H1 (cell line): ENCODE results near the gene HBS1L. TPM values are rescaled to one million over a fixed set of nuclear protein-coding genes. Genes with fewer than 3 reads are reported as not detected.
"Not testable (repeated sequence)": the region's sequence is repeated elsewhere in the genome, so short reads cannot be mapped to it uniquely, and the experiment has no call there.

Experiments
- CTCF ChIA-PET: fragments of 300-600 bp; sonication (Branson Sonifier 250); formaldehyde crosslinking; loops from one replicate; lab custom pipeline; 2021; ENCODE audit not compliant: partially characterized antibody; lab: Charles Lee
- POLR2A ChIA-PET: fragments of 300-600 bp; sonication (Branson Sonifier 250); formaldehyde crosslinking; loops from one replicate; lab custom pipeline; 2021; ENCODE audit warnings: inconsistent platforms; ENCODE audit not compliant: partially characterized antibody; lab: Charles Lee
- DNase-seq, 2 experiments: peaks; one replicate each; pipeline versions ENCODE4 v3.0.0 to v3.0.0-alpha.2; 2010 to 2022; ENCODE audit warnings: low spot score in 2 of 2, low read depth in 1 of 2, mixed read lengths in 1 of 2
- FAIRE-seq: peaks from 2 replicates; lab custom pipeline; 2011; peaks lifted over from hg19 to GRCh38; lab: Jason Lieb, UNC
- H2AFZ ChIP-seq: 2 replicates; pipeline ENCODE4 v1.8.1; 2012; ENCODE audit warnings: low read length, inconsistent platforms
- H2AK5ac ChIP-seq: 2 replicates; pipeline ENCODE4 v1.6.1; 2013; ENCODE audit warnings: low read depth, low read length
- H2BK120ac ChIP-seq: replicated peaks from 2 replicates; pipeline ENCODE3; 2013; ENCODE audit warnings: low read depth, low read length, inconsistent platforms
- H2BK12ac ChIP-seq: 2 replicates; pipeline ENCODE4 v1.6.1; 2013; ENCODE audit warnings: low read depth, low read length
- H2BK15ac ChIP-seq: 2 replicates; pipeline ENCODE4 v1.6.1; 2013; ENCODE audit warnings: low read length
- H2BK20ac ChIP-seq: 2 replicates; pipeline ENCODE4 v1.6.1; 2013; ENCODE audit warnings: low read length
- H2BK5ac ChIP-seq: 2 replicates; pipeline ENCODE4 v1.6.1; 2013; ENCODE audit warnings: low read depth, low read length
- H3K14ac ChIP-seq: 2 replicates; pipeline ENCODE4 v1.6.1; 2013; ENCODE audit warnings: inconsistent platforms; ENCODE audit not compliant: insufficient read length
- H3K18ac ChIP-seq: 2 replicates; pipeline ENCODE4 v1.6.1; 2013; ENCODE audit warnings: low read length; ENCODE audit errors: extremely low read depth
- H3K23ac ChIP-seq: 2 replicates; pipeline ENCODE4 v1.6.1; 2013; ENCODE audit warnings: inconsistent platforms; ENCODE audit not compliant: insufficient read length
- H3K23me2 ChIP-seq: 2 replicates; pipeline ENCODE4 v1.6.1; 2013; ENCODE audit warnings: low read depth, low read length
- H3K27ac ChIP-seq: 2 replicates; pipeline ENCODE4 v1.6.1; 2011; ENCODE audit warnings: low read depth, low read length, inconsistent platforms
- H3K27me3 ChIP-seq, 4 experiments: replicated peaks in 1 of 4; 1 replicate in 1 of 4; 2 replicates in 3 of 4; pipeline versions ENCODE4 v1.6.1 to v1.8.1; 2011 to 2013; ENCODE audit warnings: low read length in 3 of 4, mild to moderate bottlenecking in 3 of 4, inconsistent platforms in 2 of 4, mixed read lengths in 2 of 4, moderate library complexity in 1 of 4; ENCODE audit not compliant: control insufficient read depth in 3 of 4, insufficient read depth in 3 of 4; ENCODE audit errors: extremely low read depth in 1 of 4
- H3K36me3 ChIP-seq, 4 experiments: 2 replicates each; pipeline versions ENCODE4 v1.6.1 to v1.8.1; 2011 to 2013; ENCODE audit warnings: mild to moderate bottlenecking in 4 of 4, low read length in 3 of 4, moderate library complexity in 2 of 4, control low read depth in 1 of 4, inconsistent platforms in 1 of 4; ENCODE audit not compliant: insufficient read depth in 4 of 4, control insufficient read depth in 2 of 4
- H3K4ac ChIP-seq: replicated peaks from 2 replicates; pipeline ENCODE3; 2013; ENCODE audit warnings: low read length, low read depth, mixed read lengths, inconsistent platforms; ENCODE audit not compliant: insufficient read length
- H3K4me1 ChIP-seq, 4 experiments: replicated peaks in 1 of 4; 1 replicate in 1 of 4; 2 replicates in 3 of 4; pipeline versions ENCODE4 v1.6.1 to v1.8.1; 2011 to 2013; ENCODE audit warnings: low read length in 3 of 4, inconsistent platforms in 2 of 4, mixed read lengths in 1 of 4; ENCODE audit not compliant: insufficient read depth in 4 of 4, control insufficient read depth in 3 of 4
- H3K4me2 ChIP-seq, 2 experiments: 2 replicates each; pipeline versions ENCODE4 v1.6.1 to v1.8.1; 2011 to 2013; ENCODE audit warnings: low read depth in 2 of 2, low read length in 2 of 2, control low read depth in 1 of 2, inconsistent platforms in 1 of 2, mild to moderate bottlenecking in 1 of 2; ENCODE audit not compliant: insufficient read depth in 1 of 2
- H3K4me3 ChIP-seq, 4 experiments: fragments of 200-600, 300-600 bp in 1 of 4; sonication (generic), shearing (Covaris generic), sonication (Bioruptor Twin) in 1 of 4; 2 replicates each; pipeline versions ENCODE4 v1.5.1 to v1.8.1; 2011 to 2016; ENCODE audit warnings: low read length in 4 of 4, low read depth in 3 of 4, control low read depth in 2 of 4, inconsistent platforms in 2 of 4, mild to moderate bottlenecking in 2 of 4, mixed read lengths in 1 of 4, moderate library complexity in 1 of 4; ENCODE audit not compliant: insufficient read depth in 2 of 4; ENCODE audit errors: extremely low read depth in 1 of 4
- H3K56ac ChIP-seq: replicated peaks from 2 replicates; pipeline ENCODE3; 2013; ENCODE audit warnings: low read depth, mild to moderate bottlenecking, mixed read lengths, low read length, inconsistent platforms; ENCODE audit not compliant: insufficient read length
- H3K79me1 ChIP-seq: 2 replicates; pipeline ENCODE4 v1.6.1; 2013; ENCODE audit warnings: low read depth, low read length, control low read depth
- H3K79me2 ChIP-seq, 2 experiments: 2 replicates each; pipeline versions ENCODE4 v1.6.1 to v1.8.1; 2012 to 2013; ENCODE audit warnings: low read length in 2 of 2, mild to moderate bottlenecking in 2 of 2, inconsistent platforms in 1 of 2; ENCODE audit not compliant: insufficient read depth in 2 of 2, control insufficient read depth in 1 of 2
- H3K9ac ChIP-seq, 4 experiments: replicated peaks in 1 of 4; 1 replicate in 1 of 4; 2 replicates in 3 of 4; pipeline versions ENCODE4 v1.6.1 to v1.8.1; 2011 to 2013; ENCODE audit warnings: low read depth in 3 of 4, low read length in 3 of 4, control low read depth in 2 of 4, mild to moderate bottlenecking in 2 of 4, moderate library complexity in 2 of 4, inconsistent platforms in 1 of 4; ENCODE audit errors: extremely low read depth in 1 of 4
- H3K9me3 ChIP-seq, 2 experiments: 2 replicates each; pipeline versions ENCODE4 v1.6.1 to v1.8.1; 2012 to 2013; ENCODE audit warnings: mild to moderate bottlenecking in 2 of 2, moderate library complexity in 2 of 2, control low read depth in 1 of 2, inconsistent platforms in 1 of 2, low read depth in 1 of 2, low read length in 1 of 2, mixed read lengths in 1 of 2; ENCODE audit not compliant: insufficient read depth in 2 of 2
- H4K20me1 ChIP-seq, 2 experiments: replicated peaks in 1 of 2; 2 replicates each; pipeline versions ENCODE3 to v1.8.1; 2011 to 2013; ENCODE audit warnings: inconsistent platforms in 2 of 2, low read length in 2 of 2, mild to moderate bottlenecking in 1 of 2; ENCODE audit not compliant: insufficient read depth in 2 of 2, control insufficient read depth in 1 of 2
- H4K5ac ChIP-seq: 2 replicates; pipeline ENCODE4 v1.6.1; 2013; ENCODE audit warnings: low read length, low read depth, mixed read lengths, inconsistent platforms; ENCODE audit not compliant: insufficient read length
- H4K8ac ChIP-seq: 2 replicates; pipeline ENCODE4 v1.8.0; 2013; ENCODE audit warnings: mild to moderate bottlenecking, moderate library complexity, low read length, inconsistent platforms; ENCODE audit not compliant: insufficient read depth; ENCODE audit errors: extremely low read depth
- H4K91ac ChIP-seq: replicated peaks from 2 replicates; pipeline ENCODE3; 2013; ENCODE audit warnings: low read length, mixed read lengths, inconsistent platforms; ENCODE audit not compliant: insufficient read length
- WGBS, 2 experiments: shearing (Covaris generic) in 1 of 2; methylation state at CpG; one replicate each; pipeline versions ENCODE4 v1.1.6 to v1.1.7; 2013 to 2015; ENCODE audit warnings: low lambda C conversion rate in 2 of 2, mixed read lengths in 2 of 2, inconsistent platforms in 1 of 2, low coverage in 1 of 2, missing lambda C conversion rate in 1 of 2; ENCODE audit not compliant: insufficient replicate concordance in 2 of 2, insufficient coverage in 1 of 2, insufficient read length in 1 of 2; ENCODE audit errors: extremely low coverage in 1 of 2, missing lambda C conversion rate in 1 of 2; 5-methylcytosine and 5-hydroxymethylcytosine counted together
- polyA plus RNA-seq, 7 experiments: library from polyadenylated mRNA; depleted of rRNA in 3 of 7; stranded (reverse) in 5 of 7; unstranded in 2 of 7; fragments of >200 nt in 5 of 7; fragments of 200-250 nt in 2 of 7; gene quantifications; 1 replicate in 5 of 7; 2 replicates in 1 of 7; 4 replicates in 1 of 7; pipeline versions ENCODE4 v1.2.1 to v1.2.3, GENCODE V29; 2011 to 2013; ENCODE audit warnings: missing spikeins in 2 of 7, mixed read lengths in 2 of 7
- total RNA-seq: library from RNA; stranded (reverse); fragmentation: NEBNext Ultra II Directional; extraction: Animal tissue kit (Norgen Biotek cat#: 25700); gene quantifications from 2 replicates; pipeline ENCODE4 v1.2.1, GENCODE V29; 2021

The HBS1L gene
- total and polyA plus RNA-seq, 2 of the 8 experiments (the other 6 are each of a cell fraction or from before 2014, with no cell fraction given) = 28.1 to 97.1 TPM

DNA sequence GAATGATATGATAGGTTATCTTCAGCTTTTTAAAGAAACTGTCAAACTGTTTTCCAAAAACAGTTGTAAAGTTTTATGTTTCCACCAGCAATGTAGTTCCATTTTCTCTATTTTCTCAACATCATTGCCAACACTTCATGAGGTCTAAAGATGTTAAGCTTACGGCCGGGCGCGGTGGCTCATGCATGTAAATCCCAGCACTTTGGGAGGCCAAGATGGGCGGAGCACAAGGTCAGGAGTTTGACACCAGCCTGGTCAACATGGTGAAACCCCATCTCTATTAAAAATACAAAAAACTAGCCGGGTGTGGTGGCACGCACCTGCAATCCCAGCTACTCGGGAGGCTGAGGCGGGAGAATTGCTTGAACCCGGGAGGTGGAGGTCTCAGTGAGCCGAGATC, 3.7 kb upstream of the HBS1L start:
- H3K14ac ChIP-seq, H3K9me3 ChIP-seq, H3K27me3 ChIP-seq, H2BK12ac ChIP-seq, DNase-seq, H3K4ac ChIP-seq, H3K4me1 ChIP-seq, H3K18ac ChIP-seq, CTCF ChIA-PET, H3K4me2 ChIP-seq, H3K9ac ChIP-seq, H2BK20ac ChIP-seq, H3K4me3 ChIP-seq, H2BK120ac ChIP-seq, H2AFZ ChIP-seq, H4K8ac ChIP-seq, H2BK15ac ChIP-seq, H2BK5ac ChIP-seq, H4K5ac ChIP-seq, H3K79me1 ChIP-seq, H3K56ac ChIP-seq, H3K27ac ChIP-seq, FAIRE-seq, H3K23me2 ChIP-seq, H3K23ac ChIP-seq, H4K91ac ChIP-seq, H2AK5ac ChIP-seq, H3K36me3 ChIP-seq, H4K20me1 ChIP-seq: not testable (repeated sequence)
- POLR2A ChIA-PET = interaction anchor here (1.0 kb wide), 1 partner anchor 10 kb away, joined by 4 read pairs; no protein-coding TSS in a partner anchor
- H3K79me2 ChIP-seq = peaks cover 9 to 13% of the 10 kb centered on the region in 2 experiments
- WGBS, 2 experiments = 96% methylated on average over 11 of the region's 11 CpGs; no CpG with 5 or more reads in 1 of the 2 experiments
